GM23248 (cell line): ENCODE measurements around the gene EEIG2.

Source experiments
- EZH2 ChIP-seq: fragments of 200-600 bp; sonication (generic); IDR thresholded peaks from 2 replicates; pipeline ENCODE4 v1.6.1; 2018; ENCODE audit warnings: antibody characterized with exemption, mild to moderate bottlenecking; ENCODE audit not compliant: insufficient read depth, poor library complexity, severe bottlenecking
- EZH2phosphoT487 ChIP-seq: fragments of 200-600 bp; sonication (generic); IDR thresholded peaks from 2 replicates; pipeline ENCODE4 v1.6.1; 2018; ENCODE audit warnings: antibody characterized with exemption, moderate library complexity, mild to moderate bottlenecking, low read depth; ENCODE audit not compliant: insufficient read depth

DNA sequence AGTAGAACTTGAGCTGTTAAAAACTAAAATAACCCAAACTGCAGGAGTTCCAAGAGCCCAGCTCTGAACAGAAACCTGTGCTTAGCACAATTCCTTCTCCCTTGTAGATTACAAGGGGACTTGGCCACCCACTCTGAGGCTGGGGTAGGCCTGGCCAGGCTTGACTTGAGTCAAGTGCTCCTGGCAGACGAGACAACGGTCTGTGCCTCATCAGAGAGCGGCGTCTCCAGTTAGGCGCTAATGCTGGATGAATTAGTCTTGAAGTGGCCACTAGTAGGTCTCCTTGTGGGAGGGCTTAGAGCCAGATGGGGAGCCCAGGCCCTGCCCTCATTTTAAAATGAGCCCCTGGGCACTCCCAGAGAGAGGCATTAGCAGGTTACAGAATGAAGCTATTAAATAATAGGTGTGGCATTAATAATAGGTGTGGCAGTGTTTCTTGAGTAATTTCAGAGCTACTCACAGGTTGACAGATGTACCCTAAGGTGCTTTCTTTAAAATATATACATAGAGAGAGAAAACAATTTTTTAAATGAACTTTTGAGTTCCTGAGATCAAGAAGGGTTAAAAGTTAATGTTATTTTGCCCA, 1.1 kb downstream of the EEIG2 start:
- no peak for TF ChIP-seq EZH2phosphoT487
- no peak for TF ChIP-seq EZH2
